Skeletal muscle satellite cell (primary cell): Measurements from ENCODE around the gene AGER.

Source experiments
- H3K27me3 ChIP-seq: 2 replicates; pipeline ENCODE4 v1.7.0; 2013; ENCODE audit warnings: low read length; ENCODE audit not compliant: control insufficient read depth, insufficient read depth
- H3K36me3 ChIP-seq: 2 replicates; pipeline ENCODE4 v1.7.0; 2013; ENCODE audit warnings: mild to moderate bottlenecking, control low read depth, low read length; ENCODE audit not compliant: insufficient read depth
- H3K4me1 ChIP-seq: 2 replicates; pipeline ENCODE4 v1.7.0; 2013; ENCODE audit warnings: low read length; ENCODE audit not compliant: control insufficient read depth, insufficient read depth
- H3K4me2 ChIP-seq: 2 replicates; pipeline ENCODE4 v1.7.0; 2013; ENCODE audit warnings: mild to moderate bottlenecking, low read length
- H3K4me3 ChIP-seq: 2 replicates; pipeline ENCODE4 v1.7.0; 2013; ENCODE audit warnings: low read length
- H3K9ac ChIP-seq: 2 replicates; pipeline ENCODE4 v1.7.0; 2013; ENCODE audit warnings: mild to moderate bottlenecking, low read depth, low read length, moderate library complexity
- H3K9me3 ChIP-seq: replicated peaks from 2 replicates; pipeline ENCODE4 v1.7.0; 2013; ENCODE audit warnings: mild to moderate bottlenecking, control low read depth, low read length

AGER gene

GRCh38 chr6:32163559-32164258 is 20.3 kb downstream of the AGER start:
- H3K4me2 ChIP-seq, result no peak overlapping the region
- no peak overlapping the region for H3K4me3 ChIP-seq
- H3K27me3 ChIP-seq, result no peaks in the 10 kb centered on the region
- no peaks in the 10 kb centered on the region for H3K9me3 ChIP-seq
- no peak overlapping the region for H3K9ac ChIP-seq
- peaks cover 10% of the 10 kb centered on the region for H3K36me3 ChIP-seq
- H3K4me1 ChIP-seq, result peaks cover 5% of the 10 kb centered on the region

GRCh38 chr6:32158052-32158451 is 26.0 kb downstream of the AGER start:
- peaks cover 16% of the 10 kb centered on the region for H3K4me1 ChIP-seq

DNA sequence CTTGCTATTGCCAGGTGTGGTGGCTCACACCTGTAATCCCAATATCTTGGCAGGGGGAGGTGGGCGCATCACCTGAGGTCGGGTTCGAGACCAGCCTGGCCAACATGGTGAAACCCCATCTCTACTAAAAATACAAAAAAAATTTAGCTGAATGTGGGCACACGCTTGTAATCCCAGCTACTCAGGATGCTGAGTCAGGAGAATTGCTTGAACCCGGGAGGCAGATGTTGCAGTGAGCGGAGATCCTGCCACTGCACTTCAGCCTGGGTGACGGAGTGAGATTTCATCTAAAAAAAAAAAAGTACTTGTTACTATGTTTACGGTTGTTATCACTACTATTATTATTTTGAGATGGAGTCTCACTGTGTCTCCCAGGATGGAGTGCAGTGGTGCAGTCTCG is 27.2 kb downstream of the AGER start:
- Histone ChIP-seq H3K27me3 (no peaks in the 10 kb centered on the region), H3K9me3 (no peaks in the 10 kb centered on the region), H3K4me3 (no peak overlapping the region), H3K36me3 (peaks cover 18% of the 10 kb centered on the region), H3K9ac (no peak overlapping the region), H3K4me1 (peaks cover 28% of the 10 kb centered on the region), H3K4me2 (no peak overlapping the region)

More at GRCh38 chr6:32158052-32158451, 26.0 kb downstream of the AGER start:
- Histone ChIP-seq H3K4me3 (no peak overlapping the region), H3K9me3 (no peaks in the 10 kb centered on the region), H3K4me2 (no peak overlapping the region), H3K27me3 (no peaks in the 10 kb centered on the region), H3K9ac (no peak overlapping the region), H3K36me3 (peaks cover 18% of the 10 kb centered on the region)

DNA sequence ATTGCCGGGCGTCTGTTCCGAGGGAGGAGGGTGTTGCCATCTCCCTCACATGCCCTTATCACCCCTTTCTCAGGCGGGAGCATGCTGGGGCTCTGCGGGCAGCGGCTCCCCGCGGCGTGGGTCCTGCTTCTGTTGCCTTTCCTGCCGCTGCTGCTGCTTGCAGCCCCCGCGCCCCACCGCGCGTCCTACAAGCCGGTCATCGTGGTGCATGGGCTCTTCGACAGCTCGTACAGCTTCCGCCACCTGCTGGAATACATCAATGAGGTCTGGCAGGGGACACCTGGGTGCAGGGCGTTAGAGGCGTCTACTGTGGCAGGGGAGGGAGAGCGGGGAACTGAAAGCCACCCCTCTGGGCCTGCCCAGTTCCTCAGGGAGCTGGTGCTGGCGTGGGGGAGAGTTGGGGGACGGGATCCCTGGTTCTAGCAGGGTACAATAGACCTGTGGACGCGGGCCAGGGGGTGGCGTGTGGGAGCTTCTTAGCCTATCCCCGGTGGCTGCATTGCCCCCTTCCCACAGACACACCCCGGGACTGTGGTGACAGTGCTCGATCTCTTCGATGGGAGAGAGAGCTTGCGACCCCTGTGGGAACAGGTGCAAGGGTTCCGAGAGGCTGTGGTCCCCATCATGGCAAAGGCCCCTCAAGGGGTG is 29.4 kb downstream of the AGER start:
- Histone ChIP-seq H3K27me3 (peaks cover 6% of the 10 kb centered on the region), H3K4me1 (peaks cover 28% of the 10 kb centered on the region), H3K9me3 (no peaks in the 10 kb centered on the region), H3K9ac (peak overlapping the region; percentile 82), H3K4me2 (peak overlapping the region; percentile 94), H3K36me3 (peaks cover 18% of the 10 kb centered on the region), H3K4me3 (peak overlapping the region; percentile 86)

- Histone ChIP-seq H3K9me3 (no peaks in the 10 kb centered on the region), H3K36me3 (peaks cover 18% of the 10 kb centered on the region), H3K4me2 (peak within 1 kb of the TSS; percentile 94), H3K4me1 (peaks cover 28% of the 10 kb centered on the region), H3K9ac (peak within 1 kb of the TSS; percentile 82), H3K27me3 (peaks cover 9% of the 10 kb centered on the region), H3K4me3 (peak within 1 kb of the TSS; percentile 86)
Observed at GRCh38 chr6:32153564-32154513, 30.2 kb downstream of the AGER start, which contains the start of gene PPT2. Gene PPT2 (plus strand): TSS chr6:32154141. CDS start chr6:32154595, 454 bp downstream.

- Histone ChIP-seq H3K4me1 (peaks cover 28% of the 10 kb centered on the region), H3K27me3 (peaks cover 16% of the 10 kb centered on the region), H3K36me3 (peaks cover 11% of the 10 kb centered on the region), H3K9me3 (no peaks in the 10 kb centered on the region), H3K9ac (peak overlapping the region; percentile 82), H3K4me3 (peak overlapping the region; percentile 86), H3K4me2 (peak overlapping the region; percentile 94)
Observed at GRCh38 chr6:32152769-32153563, 31.1 kb downstream of the AGER start.

GRCh38 chr6:32151863-32152768 is 31.9 kb downstream of the AGER start, which contains the start of gene PRRT1:
Gene PRRT1 (minus strand): TSS chr6:32151939. CDS start chr6:32151827, 112 bp downstream.
- Histone ChIP-seq H3K9ac (peak within 1 kb of the TSS; percentile 82), H3K36me3 (peaks cover 3% of the 10 kb centered on the region), H3K4me2 (peak within 1 kb of the TSS; percentile 94), H3K4me1 (peaks cover 28% of the 10 kb centered on the region), H3K9me3 (no peaks in the 10 kb centered on the region), H3K4me3 (peak within 1 kb of the TSS; percentile 86), H3K27me3 (peaks cover 23% of the 10 kb centered on the region)

- no peak overlapping the region for H3K9ac ChIP-seq
- peaks cover 29% of the 10 kb centered on the region for H3K27me3 ChIP-seq
- H3K9me3 ChIP-seq, result no peaks in the 10 kb centered on the region
- H3K36me3 ChIP-seq, result peaks cover 3% of the 10 kb centered on the region
- no peak overlapping the region for H3K4me3 ChIP-seq
- peaks cover 28% of the 10 kb centered on the region for H3K4me1 ChIP-seq
- no peak overlapping the region for H3K4me2 ChIP-seq
Observed at GRCh38 chr6:32151181-32151862, 32.7 kb downstream of the AGER start.

GRCh38 chr6:32149932-32150870 is 33.9 kb downstream of the AGER start:
- Histone ChIP-seq H3K4me2 (no peak overlapping the region), H3K9ac (no peak overlapping the region), H3K27me3 (peaks cover 35% of the 10 kb centered on the region), H3K9me3 (no peaks in the 10 kb centered on the region), H3K4me1 (peaks cover 25% of the 10 kb centered on the region), H3K4me3 (no peak overlapping the region), H3K36me3 (no peaks in the 10 kb centered on the region)
